HepG2 (cell line): ENCODE data around the gene MSRB3. TPM values are rescaled to one million over a fixed set of nuclear protein-coding genes. Genes with fewer than 3 reads are reported as not detected.

Experiments
- ATAC-seq: fragments of 200-7000 bp; cut with Tn5 transposase; 3 replicates; pipeline ENCODE4 v1.9.1; 2020; ENCODE audit warnings: mild to moderate bottlenecking, moderate library complexity
- BruUV-seq: library from RNA; stranded (reverse); fragments of 400-500 nt; replicated peaks from 2 replicates; lab custom pipeline; 2021; lab: Mats Ljungman, UMichigan
- CTCF ChIA-PET: fragments of 300-600 bp; formaldehyde crosslinking; extraction: SDS; loops from one replicate; lab custom pipeline; 2021; ENCODE audit warnings: low total read pairs, inconsistent platforms, low intra/inter-chr PET ratio; lab: Yijun Ruan, JAX
- POLR2A ChIA-PET: fragments of 350-600 bp; sonication (Branson Sonifier 250); formaldehyde crosslinking; loops from one replicate; lab custom pipeline; 2020; ENCODE audit warnings: antibody characterized with exemption, inconsistent platforms; lab: Yijun Ruan, JAX
- DNase-seq: peaks from one replicate; pipeline ENCODE4 v3.0.0-alpha.2; 2015; ENCODE audit warnings: low spot score
- FAIRE-seq: peaks from 3 replicates; lab custom pipeline; 2011; peaks lifted over from hg19 to GRCh38; lab: Jason Lieb, UNC
- H2AFZ ChIP-seq: one replicate; pipeline ENCODE4 v1.6.1; 2011; ENCODE audit warnings: low read length, inconsistent platforms
- H3K27ac ChIP-seq: fragments of 300-600 bp; 3 replicates; pipeline ENCODE4 v1.8.0; 2011; ENCODE audit warnings: mixed run types, mild to moderate bottlenecking, mixed read lengths, low read length, inconsistent platforms; ENCODE audit not compliant: insufficient read depth; ENCODE audit errors: extremely low read length
- H3K27me3 ChIP-seq, 2 experiments: fragments of 200-600 bp in 1 of 2; 2 replicates in 1 of 2; 3 replicates in 1 of 2; pipeline versions ENCODE4 v1.6.0 to v1.8.0; 2011; ENCODE audit warnings: low read length in 2 of 2, mild to moderate bottlenecking in 2 of 2, moderate library complexity in 2 of 2, inconsistent platforms in 1 of 2; ENCODE audit not compliant: insufficient read depth in 2 of 2, control insufficient read depth in 1 of 2
- H3K36me3 ChIP-seq, 2 experiments: fragments of 200-600 bp in 1 of 2; replicated peaks in 1 of 2; 2 replicates in 1 of 2; 3 replicates in 1 of 2; pipeline versions ENCODE4 v1.5.1 to v1.8.0; 2011; ENCODE audit warnings: low read length in 2 of 2, inconsistent platforms in 1 of 2; ENCODE audit not compliant: insufficient read depth in 2 of 2, control insufficient read depth in 1 of 2
- H3K4me1 ChIP-seq: 2 replicates; pipeline ENCODE4 v1.5.1; 2012; ENCODE audit warnings: low read length, inconsistent platforms; ENCODE audit not compliant: insufficient read depth
- H3K4me2 ChIP-seq: 2 replicates; pipeline ENCODE4 v1.6.0; 2011; ENCODE audit warnings: low read depth, low read length, inconsistent platforms
- H3K4me3 ChIP-seq, 3 experiments: fragments of 200-600 bp in 1 of 3; sonication (generic), shearing (Covaris generic) in 1 of 3; replicated peaks in 1 of 3; 2 replicates each; pipeline ENCODE4 v1.5.1; 2011 to 2016; ENCODE audit warnings: low read length in 3 of 3, inconsistent platforms in 2 of 3, low read depth in 2 of 3, mild to moderate bottlenecking in 2 of 3, control low read depth in 1 of 3, mixed read lengths in 1 of 3; ENCODE audit not compliant: insufficient read depth in 1 of 3
- H3K79me2 ChIP-seq: one replicate; pipeline ENCODE4 v1.6.1; 2011; ENCODE audit warnings: low read length, inconsistent platforms; ENCODE audit not compliant: insufficient read depth
- H3K9ac ChIP-seq: 2 replicates; pipeline ENCODE4 v1.6.0; 2011; ENCODE audit warnings: mild to moderate bottlenecking, low read depth, low read length, inconsistent platforms; ENCODE audit not compliant: insufficient read depth
- H3K9me3 ChIP-seq: 2 replicates; pipeline ENCODE4 v1.5.1; 2012; ENCODE audit warnings: mild to moderate bottlenecking, low read length
- H4K20me1 ChIP-seq: 2 replicates; pipeline ENCODE4 v1.6.0; 2011; ENCODE audit warnings: inconsistent platforms, mild to moderate bottlenecking, low read length, moderate library complexity; ENCODE audit not compliant: insufficient read depth
- DZIP1 ChIP-seq: sonication (generic); formaldehyde crosslinking; IDR thresholded peaks from 2 replicates; pipeline ENCODE4 v1.5.0; 2020; ENCODE audit warnings: mild to moderate bottlenecking, missing genetic modification reagents
- KLF12 ChIP-seq: sonication (generic); formaldehyde crosslinking; IDR thresholded peaks from 2 replicates; pipeline ENCODE4 v1.4.0; 2020; ENCODE audit warnings: missing genetic modification reagents, borderline replicate concordance
- NR2C2 ChIP-seq: sonication (generic); formaldehyde crosslinking; IDR thresholded peaks from 2 replicates; pipeline ENCODE4 v1.4.0; 2020; ENCODE audit warnings: missing genetic modification reagents, mild to moderate bottlenecking, moderate library complexity, borderline replicate concordance
- SALL2 ChIP-seq: sonication (generic); formaldehyde crosslinking; IDR thresholded peaks from 2 replicates; pipeline ENCODE4 v1.8.1; 2023; ENCODE audit warnings: mild to moderate bottlenecking, missing genetic modification reagents, inconsistent platforms
- SSRP1 ChIP-seq: IDR thresholded peaks from 2 replicates; pipeline ENCODE4 v1.6.1; 2016; ENCODE audit warnings: control low read depth
- ZHX1 ChIP-seq: sonication (generic); formaldehyde crosslinking; IDR thresholded peaks from 2 replicates; pipeline ENCODE4 v1.8.1; 2022; ENCODE audit warnings: low read depth, mild to moderate bottlenecking, missing genetic modification reagents
- ZNF124 ChIP-seq: sonication (generic); formaldehyde crosslinking; IDR thresholded peaks from 2 replicates; pipeline ENCODE4 v1.4.0; 2020; ENCODE audit warnings: missing genetic modification reagents
- ZNF224 ChIP-seq: sonication (generic); formaldehyde crosslinking; IDR thresholded peaks from 2 replicates; pipeline ENCODE4 v1.5.0; 2020; ENCODE audit warnings: mild to moderate bottlenecking, missing genetic modification reagents
- ZNF740 ChIP-seq: sonication (generic); formaldehyde crosslinking; IDR thresholded peaks from 2 replicates; pipeline ENCODE4 v1.4.0; 2020; ENCODE audit warnings: missing genetic modification reagents
- ZNF772 ChIP-seq: sonication (generic); formaldehyde crosslinking; IDR thresholded peaks from 2 replicates; pipeline ENCODE4 v1.5.0; 2020; ENCODE audit warnings: mild to moderate bottlenecking, missing genetic modification reagents
- WGBS: methylation state at CpG from one replicate; pipeline ENCODE4 v1.1.6; 2017; ENCODE audit warnings: low lambda C conversion rate; 5-methylcytosine and 5-hydroxymethylcytosine counted together
- in situ Hi-C: cut with HindIII; loops from 2 replicates; pipeline ENCODE4 v1.10.0; 2017; ENCODE audit warnings: low pct_unique_long_range_greater_than_20kb; ENCODE audit not compliant: extremely low pct_ligation_motif_present
- intact Hi-C: fragments of 100-400 bp; cut with micrococcal nuclease; formaldehyde crosslinking; loops from one replicate; pipeline ENCODE4 v1.10.0; 2022; ENCODE audit not compliant: unreplicated experiment
- polyA plus RNA-seq, 8 experiments: library from polyadenylated mRNA; depleted of rRNA in 3 of 8; stranded (reverse) in 7 of 8; unstranded in 1 of 8; fragments of >200 nt; fragmentation: Illumina TruSeq in 4 of 8; extraction: Trizol in 4 of 8; gene quantifications; 2 replicates each; pipeline versions ENCODE4 v1.2.1 to v1.2.3, GENCODE V29; 2011 to 2016; ENCODE audit warnings: low read depth in 4 of 8, missing spikeins in 1 of 8, mixed read lengths in 1 of 8; ENCODE audit not compliant: insufficient read depth in 1 of 8
- total RNA-seq, 5 experiments: library from RNA; depleted of rRNA; stranded (reverse); fragments of >200 nt; fragmentation: Illumina TruSeq; extraction: Trizol; gene quantifications; 2 replicates each; pipeline ENCODE4 v1.2.3, GENCODE V29; 2016; ENCODE audit warnings: low read depth in 1 of 5

Gene MSRB3
- total and polyA plus RNA-seq, 2 of the 13 experiments (the other 11 are each of a cell fraction or from before 2014, with no cell fraction given): 1.5 to 1.9 TPM

- no peaks in the 10 kb centered on the region for H3K9me3 ChIP-seq
- ChIA-PET POLR2A (no interaction called here), CTCF (no interaction called here)
- H4K20me1 ChIP-seq: no peaks in the 10 kb centered on the region
- peaks cover 40% of the 10 kb centered on the region for H3K4me1 ChIP-seq
- intact Hi-C loops (loop anchor here (2.0 to 5.0 kb wide), 2 partner anchors 184 to 496 kb away; partner anchors contain the start of gene HMGA2), in situ Hi-C loops (loop anchor here (10.0 kb wide), 1 partner anchor 778 kb away; no protein-coding TSS in a partner anchor)
- 82% methylated on average over 5 of the region's 5 CpGs for WGBS
- no peak for ATAC-seq
- no peak for FAIRE-seq
- H3K36me3 ChIP-seq: no peaks in the 10 kb centered on the region
- no peaks in the 10 kb centered on the region for H3K79me2 ChIP-seq
- no peaks in the 10 kb centered on the region for H3K27me3 ChIP-seq
- H3K4me2 ChIP-seq: peak overlapping the region; percentile 65; the same call in 1 of the 2 replicates
- H2AFZ ChIP-seq: no peak overlapping the region
- TF ChIP-seq ZNF124 (CRISPR knock-in tag) (no peak), NR2C2 (CRISPR knock-in tag) (no peak), ZNF740 (no peak), ZNF224 (no peak)
- TF ChIP-seq, all 625 proteins: peak for 0
- BruUV-seq: no TSS peak
- Histone ChIP-seq H3K4me3 (no peak overlapping the region), H3K27ac (peak overlapping the region; percentile 87), H3K9ac (no peak overlapping the region)
- no peak for DNase-seq
Observed at GRCh38 chr12:65326616-65327015, 48.1 kb downstream of the MSRB3 start.

- no peaks in the 10 kb centered on the region for H3K79me2 ChIP-seq
- intact Hi-C loops (loop anchor here (2.0 to 5.0 kb wide), 2 partner anchors 183 to 495 kb away; partner anchors contain the start of gene HMGA2), in situ Hi-C loops (loop anchor here (10.0 kb wide), 1 partner anchor 777 kb away; no protein-coding TSS in a partner anchor)
- H3K9ac ChIP-seq: peak overlapping the region; percentile 51
- DNase-seq (peak; percentile 97), ATAC-seq (peak; percentile 100), FAIRE-seq (peak; percentile 85)
- peaks cover 40% of the 10 kb centered on the region for H3K4me1 ChIP-seq
- no peaks in the 10 kb centered on the region for H3K9me3 ChIP-seq
- H3K4me2 ChIP-seq: peak overlapping the region; percentile 65
- TSS peak; percentile 78 for BruUV-seq
- ChIA-PET POLR2A (interaction anchor here (1.1 kb wide), 1 partner anchor 842 kb away, joined by 4 read pairs; the partner anchor contains the start of gene TMBIM4), CTCF (no interaction called here)
- peak overlapping the region; percentile 87 for H3K27ac ChIP-seq
- peak overlapping the region; percentile 29 to 54 (median 36); a peak in 5 of 6 replicates for H3K4me3 ChIP-seq
- H3K27me3 ChIP-seq: no peaks in the 10 kb centered on the region
- 8% methylated on average over 10 of the region's 10 CpGs for WGBS
- no peaks in the 10 kb centered on the region for H4K20me1 ChIP-seq
- no peaks in the 10 kb centered on the region for H3K36me3 ChIP-seq
- H2AFZ ChIP-seq: peak overlapping the region; percentile 3
- TF ChIP-seq KLF12 (CRISPR knock-in tag) (no peak), ZNF772 (no peak; the same call in 1 of the 2 replicates), SALL2 (CRISPR knock-in tag) (no peak), DZIP1 (CRISPR knock-in tag) (no peak), SSRP1 (CRISPR knock-in tag) (no peak), ZHX1 (CRISPR knock-in tag) (no peak)
Observed at GRCh38 chr12:65327207-65328076, 49.0 kb downstream of the MSRB3 start.
